HG02981 (cell line): ENCODE data around the gene ZNF559.
"Not testable (repeated sequence)": the region's sequence is repeated elsewhere in the genome, so short reads cannot be mapped to it uniquely, and the experiment has no call there.

ENCODE experiments used
- ATAC-seq: cut with Tn5 transposase; IDR thresholded peaks from one replicate; pipeline ENCODE4 v1.9.1; 2021; ENCODE audit warnings: mild to moderate bottlenecking, moderate library complexity; ENCODE audit not compliant: unreplicated experiment

The ZNF559 gene

DNA sequence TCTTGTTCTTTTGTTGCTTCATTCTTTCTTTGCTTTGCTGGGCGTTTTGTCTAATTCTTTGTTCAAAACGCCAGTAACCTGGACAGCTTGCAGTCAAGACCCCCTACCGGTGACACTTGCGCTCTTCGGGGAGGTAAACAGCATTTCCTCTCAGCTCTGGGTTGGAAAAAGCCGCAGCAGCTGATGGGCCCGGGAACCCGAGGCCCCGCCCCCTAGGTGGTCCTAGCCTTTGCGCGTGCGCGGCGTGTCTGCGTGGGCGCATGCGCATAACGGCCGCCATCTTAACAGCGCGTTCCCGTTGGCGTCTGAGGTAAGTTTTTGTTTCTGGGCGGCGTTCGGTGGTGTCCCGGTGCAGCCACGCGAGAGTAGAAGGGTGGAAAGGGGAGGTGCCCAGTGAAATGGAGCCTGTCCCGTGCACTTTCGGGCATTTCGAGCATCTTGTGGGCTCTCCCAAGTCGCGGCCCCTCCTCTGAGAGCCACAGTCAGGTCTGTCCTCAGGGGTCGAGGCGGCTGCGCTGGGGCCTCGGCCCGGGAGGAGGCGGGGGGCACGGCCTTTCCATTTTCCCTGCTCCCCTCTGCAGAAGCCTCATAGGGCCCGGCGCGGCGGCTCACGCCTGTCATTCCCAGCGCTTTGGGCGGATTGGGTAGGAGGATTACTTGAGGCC, at the start of gene ZNF559:
TSS of gene ZNF559 (plus strand) at position 261 of the 665 bp plus-strand sequence. CDS start 14,371 bp downstream, outside the sequence.
- peak; percentile 98 for ATAC-seq

DNA sequence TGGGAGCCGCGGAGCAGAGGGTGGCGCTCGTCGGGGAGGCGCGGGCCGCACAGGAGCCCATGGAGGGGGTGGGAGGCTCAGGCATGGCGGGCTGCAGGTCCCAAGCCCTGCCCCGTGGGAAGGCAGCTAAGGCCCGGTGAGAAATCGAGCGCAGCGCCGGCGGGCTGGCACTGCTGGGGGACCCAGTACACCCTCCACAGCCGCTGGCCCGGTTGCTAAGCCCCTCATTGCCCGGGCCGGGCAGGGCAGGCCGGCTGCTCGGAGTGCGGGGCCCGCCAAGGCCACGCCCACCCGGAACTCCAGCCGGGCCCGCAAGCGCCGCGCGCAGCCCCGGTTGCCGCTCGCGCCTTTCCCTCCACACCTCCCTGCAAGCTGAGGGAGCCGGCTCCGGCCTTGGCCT, 40.5 kb upstream of the ZNF559 start:
- ATAC-seq = not testable (repeated sequence)

DNA sequence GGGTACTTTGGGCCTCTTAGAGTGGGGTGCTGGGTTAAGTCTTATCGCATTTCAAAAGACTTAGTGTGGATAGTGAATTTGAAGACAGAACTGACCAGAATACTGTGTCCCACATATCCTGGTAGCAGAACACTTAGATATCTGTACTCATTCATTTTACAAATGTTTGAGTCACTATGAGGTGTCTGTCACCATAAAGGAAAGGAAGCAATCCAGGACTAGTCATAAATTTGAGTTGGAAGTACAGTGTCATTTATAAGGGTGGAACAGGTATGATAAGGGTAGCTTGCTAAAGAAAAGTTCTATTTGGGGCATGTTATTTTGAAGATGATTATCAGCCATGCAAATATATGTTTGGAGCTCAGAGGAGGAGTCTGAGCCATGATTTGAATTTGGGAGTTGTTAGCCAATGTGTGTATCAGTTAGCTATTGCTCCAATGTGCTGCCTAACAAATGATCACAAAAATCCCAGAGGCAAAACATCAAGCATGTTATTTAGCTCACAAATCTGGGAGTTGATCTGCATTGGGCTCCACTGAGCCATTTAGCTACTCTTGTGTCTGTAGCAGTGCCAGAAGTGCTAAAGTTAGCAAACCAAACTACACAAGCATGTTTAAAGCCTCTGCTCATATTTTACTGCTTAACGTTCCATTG, 34.6 kb upstream of the ZNF559 start:
- no peak for ATAC-seq

DNA sequence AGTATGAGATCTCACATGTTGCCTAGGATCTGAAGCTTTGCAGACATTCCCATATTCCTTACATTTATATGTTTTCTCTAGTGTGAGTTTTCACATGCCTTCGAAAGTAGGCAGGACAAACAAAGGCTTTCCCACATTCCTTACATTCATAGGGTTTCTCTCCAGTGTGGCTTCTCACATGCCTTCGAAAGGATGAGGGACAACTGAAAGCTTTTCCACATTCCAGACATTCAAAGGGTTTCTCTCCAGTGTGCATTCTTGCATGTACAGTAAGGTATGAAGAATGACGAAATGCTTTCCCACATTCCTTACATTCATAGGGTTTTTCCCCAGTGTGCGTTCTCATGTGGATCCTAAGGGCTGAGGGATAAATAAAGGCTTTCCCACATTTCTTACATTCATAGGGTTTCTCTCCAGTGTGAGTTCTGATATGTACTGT, 28.5 kb upstream of the ZNF559 start:
- no peak for ATAC-seq

DNA sequence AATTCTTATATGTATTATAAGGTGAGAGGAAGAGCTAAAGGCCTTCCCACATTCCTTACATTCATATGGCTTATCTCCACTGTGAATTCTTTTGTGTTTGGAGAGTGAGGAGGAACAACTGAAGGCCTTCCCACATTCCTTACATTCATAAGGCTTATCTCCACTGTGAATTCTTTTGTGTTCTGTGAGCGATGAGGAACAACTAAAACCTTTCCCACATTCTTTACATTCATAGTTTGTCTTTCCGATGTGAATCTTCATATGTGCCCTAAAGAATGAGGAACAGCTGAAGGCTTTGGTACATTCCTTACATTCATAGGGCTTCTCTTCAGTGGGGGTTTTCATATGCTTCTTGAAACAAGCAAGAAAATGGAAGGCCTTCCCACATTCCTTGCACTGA, 27.6 kb upstream of the ZNF559 start:
- no peak for ATAC-seq

DNA sequence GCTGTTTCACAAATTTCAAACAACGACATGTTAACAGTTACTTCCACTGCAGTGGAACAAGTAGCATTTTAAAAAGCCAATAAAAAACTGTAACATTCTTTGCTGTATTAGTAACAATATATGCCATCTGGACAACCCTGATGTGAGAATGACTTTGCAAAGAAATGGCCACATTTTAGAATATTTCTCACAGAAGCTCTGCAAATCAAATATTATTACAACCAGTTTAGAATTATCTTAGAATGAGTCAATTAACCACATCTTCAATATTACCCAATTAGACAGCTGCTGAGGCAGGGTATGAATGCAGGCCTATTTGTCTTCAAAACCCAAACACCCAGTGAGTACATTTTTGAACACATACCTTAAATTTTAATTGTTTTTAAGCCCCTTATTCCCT, 17.5 kb upstream of the ZNF559 start:
- ATAC-seq = no peak

DNA sequence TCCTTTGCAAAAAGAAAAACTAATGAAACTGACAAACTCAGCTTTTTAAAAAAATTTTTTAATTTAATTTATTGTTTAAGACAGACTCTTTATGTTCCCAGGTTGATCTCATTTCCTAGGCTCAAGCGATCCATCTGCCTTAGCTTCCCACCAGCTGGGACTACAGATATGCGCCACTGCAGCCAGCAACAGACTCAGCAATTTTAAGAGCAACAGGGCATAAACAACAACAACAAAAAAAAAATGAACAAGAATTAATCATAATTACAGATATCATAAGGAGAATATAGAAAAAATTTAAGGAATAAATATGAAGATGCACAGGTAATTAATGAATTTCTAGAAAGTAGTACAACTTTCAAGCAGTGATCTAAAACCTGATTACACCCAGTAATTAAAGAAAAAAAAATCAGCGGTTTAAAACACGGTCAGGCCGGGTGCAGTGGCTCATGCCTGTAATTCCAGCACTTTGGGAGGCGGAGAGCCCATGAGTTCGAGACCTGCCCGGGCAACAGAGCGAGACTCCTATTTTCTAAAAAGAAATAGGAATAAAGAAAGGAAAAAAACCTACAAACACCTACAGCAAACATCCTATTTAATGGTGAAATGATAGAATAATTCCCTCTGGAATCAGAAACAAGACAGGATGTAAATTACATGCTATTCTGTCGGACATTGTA, 15.7 kb upstream of the ZNF559 start:
- ATAC-seq = no peak

DNA sequence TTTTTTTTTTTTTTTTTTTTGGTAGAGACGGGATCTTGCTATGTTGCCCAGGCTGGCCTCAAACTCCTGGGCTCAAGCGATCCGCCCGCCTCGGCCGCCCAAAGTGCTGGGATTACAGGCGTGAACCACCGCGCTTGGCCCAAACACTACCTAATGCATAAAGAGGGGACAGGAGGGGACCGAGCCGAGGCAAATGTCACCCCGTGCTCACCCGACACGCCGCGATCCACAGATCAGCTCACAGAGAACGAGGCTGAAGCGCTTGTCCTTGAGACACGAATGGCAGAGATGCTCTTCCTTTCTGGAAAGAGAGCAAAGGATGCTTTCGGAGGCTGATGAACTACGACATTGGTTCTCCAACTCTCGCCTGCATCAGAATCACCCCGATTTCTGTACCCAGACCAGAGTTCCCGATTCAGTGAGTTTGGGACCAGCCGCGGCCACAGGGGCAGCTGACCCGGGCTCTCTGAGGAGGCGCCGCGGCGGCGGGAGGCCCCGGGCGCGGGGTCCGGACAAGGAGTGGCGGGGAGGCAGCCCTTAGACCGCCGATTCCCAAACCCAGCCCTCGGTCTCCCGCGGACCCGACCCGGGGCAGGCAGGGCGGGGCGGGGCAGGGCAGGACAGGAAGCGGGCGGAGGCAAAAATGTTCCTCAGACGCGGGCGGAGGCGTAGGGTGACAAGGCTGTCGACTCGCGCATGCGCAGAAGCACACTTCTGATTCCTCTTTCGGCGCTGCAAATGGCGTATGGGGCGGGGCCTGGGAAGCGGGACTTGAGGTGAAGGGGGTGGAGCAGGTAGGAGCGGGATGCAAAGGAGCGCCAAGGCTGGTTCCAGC, 14.6 kb upstream of the ZNF559 start, which contains the start of gene ZNF699:
TSS of gene ZNF699 (minus strand) at position 700 of the 835 bp plus-strand sequence. CDS start 4,719 bp downstream, outside the sequence.
- peak; percentile 87 for ATAC-seq

DNA sequence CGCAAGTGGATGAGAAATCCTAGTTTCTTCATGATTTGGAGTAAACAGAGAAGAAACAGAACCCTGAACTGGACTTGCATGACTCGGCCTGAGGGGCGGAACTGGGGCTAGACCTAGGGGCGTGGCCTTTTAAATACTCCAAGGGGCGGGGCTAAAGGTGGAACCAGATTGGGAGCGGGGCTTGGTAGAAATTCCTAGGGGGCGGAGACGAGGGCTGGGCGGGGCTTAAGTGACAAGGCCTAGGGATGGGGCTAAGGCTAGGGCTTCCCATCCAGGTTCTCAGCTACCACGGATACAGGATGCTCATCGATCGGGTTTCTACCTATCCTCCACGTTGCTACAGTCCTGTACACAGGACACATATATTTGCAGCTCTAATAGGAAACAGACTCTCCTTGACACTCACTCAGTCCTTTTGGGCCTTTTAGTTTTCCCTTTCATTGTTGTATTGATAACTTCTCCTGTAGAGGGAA, 14.0 kb upstream of the ZNF559 start:
- ATAC-seq = peak; percentile 51

DNA sequence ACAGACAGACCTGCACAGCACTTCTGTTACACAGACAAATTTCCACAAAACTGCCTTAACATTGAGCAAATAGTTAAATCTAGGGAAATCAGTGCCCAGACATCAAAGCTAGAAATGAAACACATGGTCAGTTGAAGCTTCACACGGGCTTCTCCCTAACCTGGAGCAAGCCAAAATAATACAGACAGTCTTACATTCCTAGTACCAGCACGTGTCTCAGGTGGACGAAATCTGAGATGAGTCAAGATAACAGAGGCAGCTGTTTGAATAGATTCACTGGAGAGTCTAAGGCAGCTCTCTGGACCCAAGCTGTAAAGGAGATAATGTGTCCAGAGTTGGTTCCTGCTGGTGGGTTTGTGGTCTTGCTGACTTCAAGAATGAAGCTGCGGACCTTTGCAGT, 10.2 kb upstream of the ZNF559 start:
- no peak for ATAC-seq

DNA sequence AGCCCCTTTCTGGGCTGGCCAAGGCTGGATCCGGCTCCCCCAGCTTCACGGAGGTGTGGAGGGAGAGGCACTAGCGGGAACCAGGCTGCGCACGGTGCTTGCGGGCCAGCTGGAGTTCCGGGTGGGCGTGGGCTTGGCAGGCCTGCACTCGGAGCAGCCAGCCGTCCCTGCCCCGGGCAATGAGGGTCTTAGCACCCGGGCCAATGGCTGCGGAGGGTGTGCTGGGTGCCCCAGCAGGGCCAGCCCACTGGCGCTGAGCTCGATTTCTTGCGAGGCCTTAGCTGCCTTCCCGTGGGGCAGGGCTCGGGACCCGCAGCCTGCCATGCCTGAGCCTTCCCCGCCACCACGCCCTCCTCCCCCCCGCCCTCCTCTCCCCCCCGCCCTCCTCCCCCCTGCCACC, 2.6 kb upstream of the ZNF559 start:
- no peak for ATAC-seq

DNA sequence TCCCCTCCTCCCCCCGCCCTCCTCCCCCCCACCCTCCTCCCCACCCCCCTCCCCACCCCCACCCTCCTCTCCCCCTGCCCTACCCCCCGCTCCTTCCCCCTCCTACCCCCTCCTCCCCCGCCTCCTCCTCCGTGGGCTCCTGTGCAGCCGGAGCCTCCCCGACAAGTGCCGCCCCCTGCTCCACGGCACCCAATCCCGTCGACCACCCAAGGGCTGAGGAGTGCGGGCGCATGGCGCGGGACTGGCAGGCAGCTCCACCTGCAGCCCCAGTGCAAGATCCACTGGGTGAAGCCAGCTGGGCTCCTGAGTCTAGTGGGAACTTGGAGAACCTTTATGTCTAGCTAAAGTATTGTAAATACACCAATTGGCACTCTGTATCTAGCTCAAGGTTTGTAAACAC, 2.2 kb upstream of the ZNF559 start:
- ATAC-seq = not testable (repeated sequence)

DNA sequence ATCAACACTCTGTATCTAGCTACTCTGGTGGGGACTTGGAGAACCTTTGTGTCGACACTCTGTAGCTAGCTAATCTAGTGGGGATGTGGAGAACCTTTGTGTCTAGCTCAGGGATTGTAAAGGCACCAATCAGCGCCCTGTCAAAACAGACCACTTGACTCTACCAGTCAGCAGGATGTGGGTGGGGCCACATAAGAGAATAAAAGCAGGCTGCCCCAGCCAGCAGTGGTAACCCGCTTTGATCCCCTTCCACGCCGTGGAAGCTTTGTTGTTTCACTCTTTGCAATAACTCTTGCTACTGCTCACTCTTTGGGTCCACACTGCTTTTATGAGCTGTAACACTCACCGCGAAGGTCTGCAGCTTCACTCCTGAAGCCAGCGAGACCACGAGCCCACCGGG, 1.8 kb upstream of the ZNF559 start:
- not testable (repeated sequence) for ATAC-seq

DNA sequence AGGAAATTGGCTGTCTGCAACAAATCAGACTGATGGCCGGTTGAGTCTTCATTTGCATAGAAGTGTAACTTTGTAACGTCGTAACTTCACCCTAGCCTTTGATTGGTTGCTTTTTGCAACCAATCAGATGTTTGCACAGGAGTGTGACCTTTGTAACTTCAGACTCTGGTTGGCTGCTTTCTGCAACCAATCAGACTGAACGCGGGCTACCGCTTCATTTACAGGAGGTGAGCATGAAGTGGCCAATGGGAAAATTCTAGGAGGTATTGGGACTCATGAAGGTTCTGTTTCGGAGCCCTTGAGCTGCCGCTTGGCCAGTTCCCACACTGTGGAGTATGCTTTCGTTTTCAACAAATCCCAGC, 441 bp upstream of the ZNF559 start:
- ATAC-seq = peak; percentile 28

DNA sequence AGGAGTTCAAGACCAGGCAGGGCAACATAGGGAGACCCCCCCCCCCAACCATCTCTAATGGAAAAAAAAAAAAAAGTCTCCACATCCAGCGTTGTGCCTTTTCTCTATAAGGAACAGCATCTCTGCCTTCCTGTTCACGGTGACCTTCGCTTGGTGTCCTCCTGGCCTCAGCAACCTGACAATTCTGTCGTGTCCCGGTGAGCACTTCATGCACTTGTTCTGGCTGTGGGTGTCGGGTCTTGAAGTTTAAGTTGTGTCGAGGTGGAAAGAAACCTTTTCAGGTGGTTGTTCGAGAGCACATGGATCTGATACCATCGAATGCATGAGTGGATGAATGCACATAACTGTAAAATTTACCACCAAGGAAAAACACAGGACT, 594 bp downstream of the ZNF559 start:
- ATAC-seq = no peak

DNA sequence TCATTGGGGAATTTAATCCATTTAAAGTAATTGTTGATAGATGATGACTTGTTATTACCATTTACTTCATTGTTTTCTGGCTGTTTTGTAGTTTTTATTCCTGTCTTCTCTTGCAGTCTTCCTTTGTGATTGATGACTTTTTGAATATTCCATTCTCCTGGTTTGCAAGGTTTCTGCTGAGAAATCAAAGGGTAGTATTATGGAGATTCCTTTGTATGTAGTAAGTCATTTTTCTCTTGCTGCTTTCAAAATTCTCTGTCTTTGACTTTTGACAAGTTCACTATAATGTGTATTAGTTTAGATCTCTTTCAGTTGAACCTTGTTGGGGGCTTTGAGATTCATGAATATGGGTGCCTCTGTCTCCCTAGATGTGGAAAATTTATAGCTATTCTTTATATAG, 6.0 kb downstream of the ZNF559 start:
- ATAC-seq = no peak

DNA sequence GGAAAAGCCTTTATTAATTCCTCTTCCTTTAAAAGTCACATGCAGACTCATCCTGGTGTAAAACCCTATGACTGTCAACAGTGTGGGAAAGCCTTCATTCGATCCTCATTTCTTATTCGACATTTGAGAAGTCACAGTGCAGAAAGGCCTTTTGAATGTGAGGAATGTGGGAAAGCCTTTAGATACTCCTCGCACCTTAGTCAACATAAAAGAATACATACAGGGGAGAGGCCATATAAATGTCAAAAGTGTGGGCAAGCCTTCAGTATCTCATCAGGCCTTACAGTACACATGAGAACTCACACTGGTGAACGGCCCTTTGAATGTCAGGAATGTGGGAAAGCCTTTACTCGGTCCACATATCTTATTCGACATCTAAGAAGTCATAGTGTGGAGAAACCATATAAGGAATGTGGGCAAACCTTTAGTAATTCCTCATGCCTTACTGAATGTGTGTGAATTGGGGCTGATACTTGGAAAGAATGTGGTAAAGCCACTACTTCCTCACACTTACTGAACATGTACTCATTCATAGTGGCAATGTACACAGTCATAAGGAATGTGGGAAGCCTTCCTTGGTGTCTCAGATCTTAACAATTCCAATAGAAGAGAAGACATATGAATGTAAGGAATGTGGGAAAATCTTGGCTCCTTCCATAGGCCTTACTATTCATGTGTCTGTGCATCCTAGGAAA, 18.8 kb downstream of the ZNF559 start:
- no peak for ATAC-seq

DNA sequence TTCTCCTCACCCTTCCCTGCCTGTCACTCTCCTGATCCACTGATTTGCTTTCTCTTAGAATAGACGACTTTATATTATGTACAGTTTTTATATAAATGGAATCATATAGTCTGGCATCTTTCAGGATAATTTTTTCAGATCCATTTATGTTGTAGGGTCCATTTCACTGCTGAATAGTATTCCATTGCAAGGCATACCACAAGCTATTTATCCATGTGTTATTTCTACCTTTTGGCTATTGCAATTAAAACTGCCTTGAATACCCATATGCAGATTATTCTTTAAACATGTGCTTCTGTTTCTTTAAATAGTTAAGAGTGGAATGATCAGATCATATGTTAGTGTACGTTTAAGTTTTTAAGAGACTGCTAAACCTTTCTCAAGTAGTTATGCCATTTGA, 21.0 kb downstream of the ZNF559 start:
- ATAC-seq = no peak

DNA sequence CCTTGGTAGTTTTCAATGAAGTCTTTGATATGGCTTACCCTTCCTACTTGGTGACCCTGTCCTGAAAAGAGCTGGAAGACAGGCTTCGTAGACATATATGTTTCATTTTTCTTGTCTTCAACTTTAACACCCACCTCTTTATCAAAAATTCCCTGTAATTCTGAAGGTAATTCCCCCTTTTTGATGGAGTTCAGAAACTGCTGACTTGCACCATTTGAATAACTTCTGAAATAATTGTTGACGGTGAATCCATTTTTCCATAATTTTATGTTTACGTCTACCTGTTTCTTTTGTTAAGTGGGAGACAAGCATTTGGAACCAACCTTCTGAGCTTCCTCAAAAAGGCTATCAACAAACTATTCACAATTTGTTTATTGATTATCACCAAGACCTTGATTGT, 24.3 kb downstream of the ZNF559 start:
- ATAC-seq = no peak

DNA sequence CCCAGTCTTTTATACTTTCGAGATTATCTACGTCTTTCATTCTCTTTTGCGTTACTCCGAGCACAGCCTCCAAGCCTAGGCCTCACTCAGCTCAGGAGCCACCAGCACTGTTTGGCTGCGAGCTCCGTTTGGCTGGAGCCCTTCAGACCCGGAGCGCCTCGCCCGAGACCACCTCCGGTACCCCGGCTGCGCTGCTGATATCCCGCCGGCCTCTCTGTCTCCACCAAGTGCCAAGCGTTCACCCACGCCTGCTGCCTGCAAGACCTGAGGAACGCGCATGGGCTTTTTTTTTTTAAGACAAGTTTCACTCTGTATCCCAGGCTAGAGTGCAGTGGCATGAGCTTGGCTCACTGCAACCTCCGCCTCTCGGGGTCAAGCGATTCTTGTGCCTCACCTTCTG, 24.7 kb downstream of the ZNF559 start:
- ATAC-seq = no peak
